Right lobe of liver (tissue), 6 donors: Measurements from ENCODE around the gene C11orf98. TPM values are rescaled to one million over a fixed set of nuclear protein-coding genes. Genes with fewer than 3 reads are reported as not detected.
"Not testable (repeated sequence)": the region's sequence is repeated elsewhere in the genome, so short reads cannot be mapped to it uniquely, and the experiment has no call there.

Experiments used
- ATAC-seq, 4 donors: fragments of 200-7000 bp; cut with Tn5 transposase; one replicate each; pipeline ENCODE4 v1.9.1; 2020; ENCODE audit warnings: mild to moderate bottlenecking in 4 of 4, moderate library complexity in 4 of 4
- DNase-seq, 3 donors: peaks; one replicate each; pipeline ENCODE4 v3.0.0-alpha.2; 2020
- H3K27ac ChIP-seq, 3 donors: fragments of 200-600 bp; one replicate each; pipeline ENCODE4 v1.8.0; 2022
- H3K27me3 ChIP-seq, 2 donors: fragments of 200-600 bp; one replicate each; pipeline ENCODE4 v1.8.0; 2022
- H3K36me3 ChIP-seq, 4 donors: fragments of 200-600 bp; sonication (generic) in 1 of 4; one replicate each; pipeline versions ENCODE4 v1.5.1 to v1.8.0; 2017 to 2022; ENCODE audit warnings: control low read depth in 1 of 4
- H3K4me1 ChIP-seq, 4 donors: fragments of 200-600 bp; sonication (generic) in 1 of 4; one replicate each; pipeline versions ENCODE4 v1.5.1 to v1.8.0; 2017 to 2022; ENCODE audit warnings: control low read depth in 1 of 4
- H3K4me3 ChIP-seq, 3 donors: fragments of 200-600 bp; one replicate each; pipeline ENCODE4 v1.8.0; 2022
- H3K9me3 ChIP-seq, 4 donors: fragments of 200-600 bp; sonication (generic) in 1 of 4; one replicate each; pipeline versions ENCODE4 v1.5.1 to v1.8.0; 2017 to 2022; ENCODE audit warnings: control low read depth in 1 of 4
- POLR2A ChIP-seq: fragments of 450-650 bp; IDR thresholded peaks from one replicate; pipeline ENCODE4 v1.6.1; 2017; ENCODE audit warnings: antibody characterized with exemption, mild to moderate bottlenecking
- WGBS: methylation state at CpG from one replicate; pipeline ENCODE4 v1.1.6; 2018; ENCODE audit warnings: low coverage, low lambda C conversion rate; ENCODE audit not compliant: insufficient coverage; ENCODE audit errors: missing lambda C conversion rate; 5-methylcytosine and 5-hydroxymethylcytosine counted together
- intact Hi-C, 2 donors: fragments of 100-400 bp; cut with DNase I; formaldehyde crosslinking; loops; one replicate each; pipeline versions ENCODE4 v1.11.2 to v1.14.1; 2022
- total RNA-seq, 6 experiments: library from RNA; depleted of rRNA in 2 of 6; stranded (reverse); fragments of >200 nt in 2 of 6; fragmentation: NEBNext Ultra II Directional in 3 of 6; extraction: Animal tissue kit (Norgen Biotek cat#: 25700) in 3 of 6; gene quantifications; one replicate each; pipeline versions ENCODE4 v1.1.0 to v1.2.4, GENCODE V29; 2016 to 2023
- TF ChIP-seq, protein P1 (sequence below), 4 donors: fragments of 200-600 bp in 3 of 4; fragments of 450-650 bp in 1 of 4; IDR thresholded peaks; one replicate each; pipeline versions ENCODE4 v1.5.1 to v1.8.0; 2016 to 2022; ENCODE audit warnings: antibody characterized with exemption in 4 of 4, mild to moderate bottlenecking in 2 of 4
- donor health status: DM: no; HTN: yes; CAD: no.
- donor health status: DM: no; HTN: no; CAD: no.
- donor health status: DM: no; HTN: no; CAD: no.
- donor health status: DM: no; HTN: yes; CAD: no.
- donor health status: DM: no; HTN: yes; CAD: no.

Gene C11orf98
- total RNA-seq, 6 experiments from 2014 or later = 18.6 to 52.0 (median 25.6) TPM

DNA sequence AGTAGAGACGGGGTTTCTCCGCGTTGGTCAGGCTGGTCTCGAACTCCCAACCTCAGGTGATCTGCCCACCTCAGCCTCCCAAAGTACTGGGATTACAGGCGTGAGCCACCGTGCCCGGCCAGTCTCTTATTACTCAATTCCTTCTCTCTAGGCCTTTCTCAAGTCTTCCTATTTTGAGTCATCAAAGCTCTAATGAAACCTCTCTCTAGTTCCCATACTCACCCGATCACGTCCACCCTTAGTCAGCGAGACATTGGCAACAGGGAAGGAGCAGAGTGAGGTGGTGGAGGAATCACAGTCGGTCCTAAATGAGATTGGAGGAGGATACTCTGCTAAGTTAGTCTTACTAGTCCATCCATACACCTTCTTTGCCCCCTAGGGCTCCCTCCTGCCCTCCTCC lies 37.2 kb upstream of the C11orf98 start:
- no peaks in the 10 kb centered on the region for H3K27me3 ChIP-seq
- H3K4me3 ChIP-seq = no peak overlapping the region
- peaks cover 0 to 11% (median 0%) of the 10 kb centered on the region in 4 donors for H3K36me3 ChIP-seq
- H3K27ac ChIP-seq = no peak overlapping the region
- H3K9me3 ChIP-seq = no peaks in the 10 kb centered on the region
- ATAC-seq = no peak
- peaks cover 0 to 16% (median 7%) of the 10 kb centered on the region in 4 donors for H3K4me1 ChIP-seq
- 82% methylated on average over 8 of the region's 11 CpGs for WGBS
- TF ChIP-seq POLR2A = no peak
- TF ChIP-seq, protein P1, sequence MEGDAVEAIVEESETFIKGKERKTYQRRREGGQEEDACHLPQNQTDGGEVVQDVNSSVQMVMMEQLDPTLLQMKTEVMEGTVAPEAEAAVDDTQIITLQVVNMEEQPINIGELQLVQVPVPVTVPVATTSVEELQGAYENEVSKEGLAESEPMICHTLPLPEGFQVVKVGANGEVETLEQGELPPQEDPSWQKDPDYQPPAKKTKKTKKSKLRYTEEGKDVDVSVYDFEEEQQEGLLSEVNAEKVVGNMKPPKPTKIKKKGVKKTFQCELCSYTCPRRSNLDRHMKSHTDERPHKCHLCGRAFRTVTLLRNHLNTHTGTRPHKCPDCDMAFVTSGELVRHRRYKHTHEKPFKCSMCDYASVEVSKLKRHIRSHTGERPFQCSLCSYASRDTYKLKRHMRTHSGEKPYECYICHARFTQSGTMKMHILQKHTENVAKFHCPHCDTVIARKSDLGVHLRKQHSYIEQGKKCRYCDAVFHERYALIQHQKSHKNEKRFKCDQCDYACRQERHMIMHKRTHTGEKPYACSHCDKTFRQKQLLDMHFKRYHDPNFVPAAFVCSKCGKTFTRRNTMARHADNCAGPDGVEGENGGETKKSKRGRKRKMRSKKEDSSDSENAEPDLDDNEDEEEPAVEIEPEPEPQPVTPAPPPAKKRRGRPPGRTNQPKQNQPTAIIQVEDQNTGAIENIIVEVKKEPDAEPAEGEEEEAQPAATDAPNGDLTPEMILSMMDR (IDR thresholded peaks at IDR 0.05) = no peak
- intact Hi-C loops = no loop called here
- DNase-seq = no peak

DNA sequence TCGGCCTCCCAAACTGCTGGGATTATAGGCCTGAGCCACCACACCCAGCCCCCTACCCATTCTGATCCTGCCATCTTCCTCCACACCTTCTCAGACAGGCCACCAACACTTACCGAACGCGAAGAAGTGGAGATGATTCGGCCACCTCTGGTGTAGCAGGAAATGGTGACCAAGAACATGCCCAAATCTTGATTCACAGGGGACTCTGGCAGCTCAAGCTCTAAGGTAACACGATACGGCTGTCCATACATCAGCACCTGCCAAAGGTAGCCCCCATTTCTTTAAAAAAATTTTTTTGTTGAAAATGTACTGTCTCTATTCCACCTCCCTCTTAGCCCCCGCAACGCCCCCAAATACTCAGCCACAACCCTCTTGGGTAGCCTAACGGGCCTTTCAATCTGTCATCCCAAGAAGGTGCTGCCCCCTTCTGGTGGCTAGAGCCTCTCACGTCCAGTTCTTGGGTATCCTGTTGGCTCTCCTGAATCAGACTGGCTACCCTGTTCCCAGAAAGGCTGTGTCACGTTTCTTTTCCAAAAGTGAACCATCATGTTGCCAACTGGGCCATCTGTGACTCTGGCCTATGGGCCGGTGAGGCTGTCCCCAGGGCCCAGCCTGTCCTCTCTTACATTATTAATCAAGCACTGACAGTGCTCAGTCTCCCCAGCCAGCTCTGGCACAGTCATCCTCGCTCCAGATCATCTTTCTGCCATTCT lies 29.6 kb upstream of the C11orf98 start:
- peaks cover 0 to 30% (median 5%) of the 10 kb centered on the region in 4 donors for H3K36me3 ChIP-seq
- 50% methylated on average over 13 of the region's 14 CpGs for WGBS
- peak; percentile 93 to 95 (median 94) for ATAC-seq
- no peak overlapping the region for H3K27ac ChIP-seq
- H3K4me3 ChIP-seq = no peak overlapping the region
- peak; percentile 76 to 80 (median 77) for DNase-seq
- intact Hi-C loops = no loop called here
- no peaks in the 10 kb centered on the region for H3K9me3 ChIP-seq
- no peaks in the 10 kb centered on the region for H3K27me3 ChIP-seq
- TF ChIP-seq POLR2A = no peak
- TF ChIP-seq, protein P1 (IDR thresholded peaks at IDR 0.05) = peak; percentile 63 to 86 (median 86)
- peaks cover 0 to 4% (median 0%) of the 10 kb centered on the region in 4 donors for H3K4me1 ChIP-seq

DNA sequence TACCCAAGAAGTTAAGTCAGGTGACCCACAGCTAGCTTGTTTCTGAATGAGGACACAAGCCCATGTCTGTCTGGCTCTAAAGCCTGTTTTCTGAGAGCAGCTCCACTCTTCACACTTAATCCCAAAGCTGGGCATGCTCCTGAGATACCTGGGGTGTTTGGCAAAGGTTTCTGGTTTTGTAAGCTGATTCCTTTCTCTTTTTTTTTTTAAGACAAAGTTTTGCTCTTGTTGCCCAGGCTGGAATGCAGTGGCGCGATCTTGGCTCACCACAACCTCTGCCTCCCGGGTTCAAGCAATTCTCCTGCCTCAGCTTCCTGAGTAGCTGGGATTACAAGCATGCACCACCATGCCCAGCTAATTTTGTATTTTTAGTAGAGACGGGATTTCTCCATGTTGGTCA lies 28.6 kb upstream of the C11orf98 start:
- not testable (repeated sequence) for H3K27me3 ChIP-seq, DNase-seq
- H3K36me3 ChIP-seq = peaks cover 0 to 30% (median 5%) of the 10 kb centered on the region in 4 donors

DNA sequence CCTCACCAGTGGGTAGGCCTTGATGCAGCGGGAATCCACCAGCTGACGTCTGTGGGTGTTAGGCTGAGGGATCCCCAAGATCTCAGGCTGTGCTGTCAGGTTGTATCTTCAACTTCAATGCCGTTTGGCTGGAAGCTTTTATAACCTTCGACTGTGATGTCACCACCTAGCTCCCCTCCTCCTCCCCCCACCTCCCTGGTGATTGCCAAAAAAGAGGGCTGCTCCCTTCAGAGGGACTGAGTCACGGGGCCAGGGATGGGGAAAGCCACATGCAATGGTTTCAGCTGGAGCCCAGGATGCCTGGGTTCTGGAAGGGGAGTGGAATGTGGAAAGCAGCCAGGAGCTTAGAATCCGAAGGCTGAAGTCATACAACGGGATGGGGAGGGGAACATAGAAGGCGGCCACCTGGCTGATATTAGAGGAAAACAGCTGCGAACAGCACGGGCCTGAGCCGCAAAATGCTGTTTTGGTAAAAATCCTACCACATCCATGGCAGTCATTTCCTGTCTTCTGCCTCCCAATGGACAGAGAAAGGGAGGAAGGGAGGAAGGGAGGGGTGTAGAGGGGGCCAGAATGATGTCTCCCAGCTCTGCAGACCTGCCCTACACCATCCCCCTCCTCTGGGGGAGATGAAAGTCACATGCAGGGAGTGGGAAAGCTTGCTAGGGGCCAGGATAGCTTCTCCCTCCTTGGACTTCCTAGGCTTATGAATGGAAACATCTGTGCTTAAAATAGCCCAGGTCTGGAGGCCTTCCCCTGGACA lies 24.6 kb upstream of the C11orf98 start, which contains the start of gene LRRN4CL:
LRRN4CL (minus strand) TSS at position 110 of the 763 bp plus-strand sequence. CDS start 1,022 bp downstream, outside the sequence.
- H3K4me3 ChIP-seq = no peak within 1 kb of the TSS
- no peaks in the 10 kb centered on the region for H3K27me3 ChIP-seq
- peaks cover 0 to 30% (median 5%) of the 10 kb centered on the region in 4 donors for H3K36me3 ChIP-seq
- H3K27ac ChIP-seq = no peak within 1 kb of the TSS
- no peak for ATAC-seq
- DNase-seq = no peak
- intact Hi-C loops = no loop called here
- peaks cover 0 to 6% (median 0%) of the 10 kb centered on the region in 4 donors for H3K4me1 ChIP-seq
- 45% methylated on average over 9 of the region's 11 CpGs for WGBS
- H3K9me3 ChIP-seq = no peaks in the 10 kb centered on the region
- TF ChIP-seq POLR2A = no peak
- TF ChIP-seq, protein P1 (IDR thresholded peaks at IDR 0.05) = no peak

More for the DNA sequence above, 28.6 kb upstream of the C11orf98 start:
- WGBS = no CpG with 5 or more reads among the region's 4 CpGs
- H3K4me1 ChIP-seq, H3K9me3 ChIP-seq, H3K27ac ChIP-seq, H3K4me3 ChIP-seq, intact Hi-C loops, ATAC-seq: not testable (repeated sequence)

DNA sequence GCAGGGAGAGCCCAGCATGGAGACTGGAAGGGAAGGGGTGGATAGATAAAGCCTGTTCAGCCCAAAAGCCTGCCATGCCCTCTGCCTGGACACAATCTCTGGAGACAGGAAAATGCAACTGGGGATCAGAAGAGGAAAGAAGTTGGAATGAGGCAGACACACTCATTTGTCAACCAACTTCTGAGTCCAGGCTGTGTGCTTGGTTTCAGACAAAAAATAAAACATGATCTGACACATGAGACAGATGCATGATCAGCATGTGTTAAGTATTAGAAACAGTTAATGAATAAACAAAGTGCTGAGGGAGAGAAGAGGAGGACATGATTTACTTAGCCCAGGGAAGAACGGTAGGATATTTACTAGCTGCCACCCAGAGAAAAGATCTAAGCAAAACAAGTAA lies 23.5 kb upstream of the C11orf98 start:
- Histone ChIP-seq H3K4me3 (no peak overlapping the region), H3K9me3 (no peaks in the 10 kb centered on the region), H3K36me3 (peaks cover 0 to 29% (median 5%) of the 10 kb centered on the region in 4 donors), H3K27ac (no peak overlapping the region), H3K4me1 (peaks cover 0 to 6% (median 0%) of the 10 kb centered on the region in 4 donors), H3K27me3 (no peaks in the 10 kb centered on the region)
- DNase-seq = no peak
- intact Hi-C loops = no loop called here
- peak in 1 of 4 donors; percentile 45 for ATAC-seq
- WGBS = 31% methylated on average over 1 of the region's 1 CpG
- TF ChIP-seq, protein P1 (IDR thresholded peaks at IDR 0.05) = no peak
- TF ChIP-seq POLR2A = no peak
